COR-L47 (cell line): ENCODE data around the gene OGFR.

Experiments
- DNase-seq: peaks from one replicate; lab custom pipeline; 2025; lab: John Stamatoyannopoulos, UW

Gene OGFR

DNA sequence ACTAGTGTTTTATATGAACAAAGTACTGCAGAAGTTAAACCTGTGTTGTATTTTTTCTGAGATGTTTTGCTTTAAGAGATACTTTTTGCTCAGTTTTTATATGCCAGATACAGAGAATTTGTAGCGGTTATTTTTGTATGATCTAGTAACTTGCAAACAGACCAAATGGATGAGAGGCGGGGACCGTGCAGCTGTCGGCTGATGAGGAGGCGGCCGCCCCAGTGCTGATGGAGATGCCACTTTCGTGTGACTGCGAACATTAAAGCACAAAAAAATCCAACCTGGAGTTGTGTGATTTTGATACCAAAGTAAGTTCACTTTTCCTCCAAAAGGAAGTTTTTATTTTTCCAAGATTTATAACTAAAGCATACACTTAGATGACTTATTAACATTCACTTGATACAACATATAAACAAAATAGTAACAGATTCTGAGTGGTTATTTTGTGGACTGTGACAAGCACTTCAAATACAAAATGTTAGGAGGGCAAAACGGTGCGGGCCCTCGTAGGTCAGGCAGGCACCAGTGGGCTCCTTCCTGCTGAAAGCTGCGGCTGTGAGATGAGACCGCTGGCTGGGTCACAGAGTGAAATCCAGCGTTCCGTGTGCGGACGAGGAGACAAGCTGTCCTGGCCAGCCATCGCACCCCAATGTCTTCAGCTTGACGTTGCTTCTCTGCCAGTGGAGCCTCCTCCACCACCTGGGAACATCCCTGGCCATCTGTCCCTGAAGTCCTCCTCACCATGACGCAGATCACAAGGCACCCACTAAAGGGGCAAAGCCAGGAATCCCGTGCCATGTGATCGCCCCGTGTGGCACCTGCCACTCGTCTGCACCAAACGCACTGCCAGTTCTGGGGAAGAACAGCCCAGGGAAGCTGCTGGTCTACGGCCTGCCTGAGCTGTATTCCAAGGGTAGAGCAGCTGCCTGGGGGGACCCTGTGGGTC lies 4.0 kb upstream of the OGFR start:
- no peak for DNase-seq

DNA sequence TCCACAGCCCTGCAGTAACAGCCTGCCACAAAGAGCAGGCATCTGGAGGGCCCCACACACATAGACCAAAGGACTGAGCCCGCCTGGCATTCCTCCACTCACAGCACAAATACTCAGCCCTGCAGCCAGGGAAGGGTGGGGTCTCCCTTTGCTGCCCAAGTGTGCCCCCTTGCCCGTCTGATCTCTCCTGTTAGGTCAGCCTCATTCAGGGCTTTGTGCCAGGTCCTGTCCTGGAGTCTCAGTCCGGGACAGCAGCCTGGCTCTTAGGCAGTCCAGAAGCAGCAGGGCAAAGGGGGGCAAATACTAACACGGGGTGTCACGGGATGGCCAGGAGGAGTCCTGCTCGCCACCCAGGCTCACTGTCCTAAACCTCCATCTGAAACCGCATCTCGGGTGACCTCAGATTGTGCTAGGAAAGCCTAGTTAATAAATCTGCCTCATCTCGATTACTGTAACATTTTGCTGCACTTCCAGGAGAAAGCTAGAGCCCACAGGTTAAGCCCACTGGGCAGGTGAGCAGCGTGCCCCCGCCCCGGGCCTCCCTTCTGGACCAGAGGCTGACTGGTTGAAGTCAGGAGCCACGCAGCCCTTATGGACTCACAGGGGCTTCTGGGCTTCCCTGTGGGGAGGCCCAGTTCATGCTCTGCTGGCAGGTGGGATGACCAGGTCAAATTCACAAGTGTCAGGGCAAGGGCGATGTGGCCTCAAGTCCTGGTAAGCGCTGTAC lies 3.2 kb upstream of the OGFR start:
- DNase-seq: no peak

GRCh38 chr20:62802026-62802712 lies 2.5 kb upstream of the OGFR start:
- DNase-seq: no peak

DNA sequence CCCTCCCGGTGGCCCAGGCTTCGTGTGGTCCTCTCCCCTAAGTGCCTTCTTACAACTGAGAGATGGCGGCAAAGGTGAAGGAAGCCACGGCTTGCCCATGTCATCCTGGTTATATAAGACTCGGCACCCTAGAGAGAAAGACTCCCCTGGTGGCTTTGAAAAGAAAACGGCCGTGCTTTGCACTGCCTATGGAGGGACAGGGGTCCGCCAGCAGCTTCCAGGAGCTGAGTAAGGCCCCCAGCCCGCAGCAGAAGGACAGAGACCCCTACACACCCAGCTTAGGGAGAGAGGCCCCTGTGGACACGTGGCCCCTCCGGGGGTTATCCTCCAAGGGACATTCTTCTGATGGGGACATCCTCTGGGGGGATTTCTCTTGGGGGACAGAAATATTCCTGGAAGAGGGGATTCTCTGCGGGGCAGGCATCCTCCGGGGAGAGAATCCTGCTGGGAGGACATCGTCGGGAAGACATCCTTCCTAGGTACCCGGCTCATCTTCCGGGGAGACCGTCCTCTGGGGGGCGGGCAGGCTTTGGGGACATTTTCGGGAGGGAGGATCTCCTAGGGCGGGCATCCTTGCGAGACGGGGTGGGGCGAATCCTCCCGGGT lies 511 bp upstream of the OGFR start:
- no peak for DNase-seq

DNA sequence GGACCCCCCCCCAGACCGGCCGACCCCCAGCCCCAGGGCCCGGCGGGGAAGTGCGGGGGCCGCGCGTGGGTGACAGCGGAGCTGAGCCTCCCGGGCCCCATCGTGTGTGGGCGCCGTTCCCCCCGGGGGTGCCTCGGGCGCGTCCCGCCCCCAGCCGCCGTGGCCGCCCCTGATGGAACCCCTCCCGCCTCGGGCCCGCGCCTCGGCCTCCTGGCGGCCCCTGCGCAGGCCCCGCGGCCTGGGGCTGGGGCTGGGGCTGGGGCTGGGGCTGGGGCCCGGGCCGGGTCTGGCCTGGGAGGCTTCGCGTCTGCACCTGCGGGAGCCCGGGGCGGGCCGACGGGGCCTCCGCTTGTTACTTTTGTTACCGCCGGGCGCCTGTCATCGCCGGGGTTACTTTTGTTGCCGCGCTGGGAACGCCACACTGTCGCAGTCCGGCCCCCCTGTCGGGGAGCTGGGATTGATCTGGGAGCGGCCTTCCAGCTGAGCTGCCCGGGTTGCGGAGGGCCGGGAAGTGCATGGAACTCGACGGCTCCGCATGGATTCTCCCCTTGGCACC lies 598 bp downstream of the OGFR start:
- DNase-seq: no peak

GRCh38 chr20:62805711-62806382 lies 1.2 kb downstream of the OGFR start:
- DNase-seq: no peak

DNA sequence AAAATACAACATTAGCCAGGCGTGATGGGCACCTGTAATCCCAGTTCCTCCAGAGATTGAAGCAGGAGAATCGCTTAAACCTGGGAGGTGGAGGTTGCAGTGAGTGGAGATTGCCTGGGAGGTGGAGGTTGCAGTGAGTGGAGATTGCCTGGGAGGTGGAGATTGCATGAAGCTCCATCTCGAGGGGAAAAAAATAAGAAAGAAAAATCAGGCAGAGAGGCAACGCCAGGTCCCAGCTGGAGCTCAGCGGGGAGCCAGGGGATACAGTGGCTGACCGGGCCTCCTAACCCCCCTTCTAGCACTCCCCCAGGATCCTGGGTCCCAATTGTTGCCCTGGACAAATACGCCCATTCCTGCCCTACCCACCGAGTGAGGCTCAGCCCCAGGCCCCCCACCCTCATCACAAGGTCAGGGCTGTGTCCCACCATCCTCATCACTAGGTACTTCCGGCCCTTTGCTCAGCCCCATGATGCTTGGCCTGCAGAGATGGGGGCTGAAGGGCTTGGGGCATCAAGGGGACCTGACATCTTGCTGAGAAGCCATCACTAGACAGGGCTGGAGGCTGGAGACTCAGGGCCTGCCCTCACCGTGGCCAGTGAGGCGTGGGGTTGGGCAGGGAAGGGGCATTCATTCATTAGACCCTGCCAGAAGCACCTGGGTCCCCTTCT lies 1.9 kb downstream of the OGFR start:
- no peak for DNase-seq

DNA sequence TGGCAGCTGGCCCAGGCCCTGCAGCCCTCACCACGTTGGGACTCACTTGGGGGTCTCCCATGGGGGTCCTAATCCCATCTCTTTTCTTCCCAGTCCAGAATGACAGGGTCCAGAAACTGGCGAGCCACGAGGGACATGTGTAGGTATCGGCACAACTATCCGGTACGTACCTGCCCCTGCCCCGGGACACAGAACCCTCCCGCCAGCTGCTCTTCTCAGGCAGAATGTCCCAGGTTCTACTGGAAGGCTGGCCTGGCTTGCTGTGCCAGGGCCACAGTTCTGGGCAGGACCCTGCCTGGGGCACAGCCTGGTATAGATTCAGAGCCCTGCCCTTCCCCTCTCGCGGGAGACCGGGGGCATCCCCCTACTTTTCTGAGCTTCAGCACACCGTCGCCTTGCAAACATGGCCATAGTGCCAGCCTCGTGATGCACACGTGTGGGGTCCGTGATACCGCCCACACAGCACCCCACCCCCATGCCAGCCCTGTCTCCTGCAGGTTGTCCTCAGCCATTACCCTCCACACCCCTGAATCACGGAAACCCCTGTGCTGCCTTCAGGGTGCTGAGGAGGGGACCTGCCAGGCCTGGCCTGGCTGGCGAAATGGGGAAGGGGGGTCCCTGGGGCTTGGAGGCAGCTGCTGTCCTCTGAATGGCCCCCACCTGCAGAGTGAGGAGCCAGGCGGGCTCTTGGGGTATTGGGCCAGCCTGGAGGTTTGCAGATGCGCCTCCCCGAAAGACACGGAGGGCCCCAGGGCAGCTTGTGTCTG lies 3.0 kb downstream of the OGFR start:
- no peak for DNase-seq

- DNase-seq: peak; percentile 34
These were observed 3.7 kb downstream of the OGFR start for GRCh38 chr20:62808211-62808865.

GRCh38 chr20:62809530-62810428 lies 5.1 kb downstream of the OGFR start:
- DNase-seq: no peak

GRCh38 chr20:62811320-62811719 lies 6.7 kb downstream of the OGFR start:
- no peak for DNase-seq

DNA sequence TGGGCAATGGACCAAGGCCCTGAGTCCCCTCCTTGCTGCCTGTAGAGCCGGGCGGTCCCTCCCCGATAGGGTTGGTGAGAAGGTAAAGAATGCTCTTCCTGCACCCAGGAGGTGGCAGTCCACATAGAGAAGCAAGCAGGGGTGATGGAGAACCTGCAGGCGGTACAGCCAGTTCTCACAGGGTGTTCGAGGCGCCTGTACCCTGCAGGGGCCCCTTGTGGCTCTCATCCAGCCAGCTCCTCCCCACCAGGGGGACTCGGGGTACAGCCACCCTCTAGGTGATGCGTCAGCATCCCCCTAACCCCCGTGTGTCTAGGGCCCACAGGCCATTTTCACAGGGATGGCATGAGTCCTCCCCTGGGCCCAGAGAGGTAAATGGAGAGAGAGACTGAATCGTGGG lies 7.1 kb downstream of the OGFR start:
- no peak for DNase-seq

DNA sequence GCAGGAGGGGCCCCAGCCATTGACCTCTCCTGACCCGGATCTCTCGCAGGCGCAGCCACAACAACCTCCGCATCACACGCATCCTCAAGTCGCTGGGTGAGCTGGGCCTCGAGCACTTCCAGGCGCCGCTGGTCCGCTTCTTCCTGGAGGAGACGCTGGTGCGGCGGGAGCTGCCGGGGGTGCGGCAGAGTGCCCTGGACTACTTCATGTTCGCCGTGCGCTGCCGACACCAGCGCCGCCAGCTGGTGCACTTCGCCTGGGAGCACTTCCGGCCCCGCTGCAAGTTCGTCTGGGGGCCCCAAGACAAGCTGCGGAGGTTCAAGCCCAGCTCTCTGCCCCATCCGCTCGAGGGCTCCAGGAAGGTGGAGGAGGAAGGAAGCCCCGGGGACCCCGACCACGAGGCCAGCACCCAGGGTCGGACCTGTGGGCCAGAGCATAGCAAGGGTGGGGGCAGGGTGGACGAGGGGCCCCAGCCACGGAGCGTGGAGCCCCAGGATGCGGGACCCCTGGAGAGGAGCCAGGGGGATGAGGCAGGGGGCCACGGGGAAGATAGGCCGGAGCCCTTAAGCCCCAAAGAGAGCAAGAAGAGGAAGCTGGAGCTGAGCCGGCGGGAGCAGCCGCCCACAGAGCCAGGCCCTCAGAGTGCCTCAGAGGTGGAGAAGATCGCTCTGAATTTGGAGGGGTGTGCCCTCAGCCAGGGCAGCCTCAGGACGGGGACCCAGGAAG lies 7.7 kb downstream of the OGFR start:
- DNase-seq: no peak

GRCh38 chr20:62812907-62813200 lies 8.2 kb downstream of the OGFR start:
- DNase-seq: no peak

GRCh38 chr20:62813588-62813987 lies 9.0 kb downstream of the OGFR start:
- DNase-seq: no peak

DNA sequence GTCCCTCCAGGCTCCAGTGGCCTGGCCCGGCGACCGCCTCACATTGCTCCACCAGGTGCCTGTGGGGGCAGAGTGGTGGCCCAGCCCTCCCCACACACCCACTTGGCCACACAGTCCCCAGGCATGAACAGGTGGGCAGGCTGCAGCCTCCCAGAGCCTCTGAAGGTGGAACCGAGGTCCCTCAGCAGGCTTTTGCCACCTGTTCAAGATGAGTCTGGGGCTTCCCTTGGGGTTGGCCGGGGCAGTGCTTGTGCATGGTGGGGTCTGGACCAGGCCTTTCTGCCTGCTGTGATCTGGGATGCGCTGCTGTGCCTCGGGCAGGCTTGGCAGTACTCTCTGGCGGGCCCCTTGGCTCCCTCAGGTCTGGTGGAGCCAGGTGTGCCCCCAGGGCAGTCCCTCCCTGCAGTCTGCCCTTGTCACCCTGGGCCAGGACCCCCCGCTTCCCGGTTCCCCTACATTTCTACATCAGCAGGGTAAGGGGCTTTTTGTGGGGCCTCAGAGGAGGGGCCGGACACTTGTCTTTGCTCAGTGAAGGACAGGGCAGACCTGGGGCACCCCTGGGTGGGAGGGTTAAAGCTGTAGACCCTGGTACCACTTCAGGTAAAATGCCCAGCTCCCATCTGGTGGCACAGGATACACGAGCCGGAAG lies 9.5 kb downstream of the OGFR start:
- no peak for DNase-seq

DNA sequence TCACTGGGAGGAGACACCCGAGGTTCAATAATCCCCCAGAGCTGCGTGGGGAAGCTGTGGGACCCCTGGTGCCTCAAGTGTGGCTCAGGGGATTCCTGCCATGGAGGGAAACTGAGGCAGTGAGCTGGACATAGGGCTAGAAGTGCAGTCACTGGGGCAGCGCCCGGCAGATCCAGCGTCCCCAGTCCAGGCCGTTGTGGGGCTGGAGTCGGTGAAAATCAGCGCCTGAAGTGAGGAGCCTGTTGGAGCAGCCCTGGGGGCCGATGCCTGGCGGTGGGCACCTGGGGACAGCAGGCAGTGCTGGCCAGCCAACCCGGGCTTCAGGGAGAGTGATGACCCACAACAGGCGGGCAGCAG lies 10.1 kb downstream of the OGFR start:
- no peak for DNase-seq
